ENCODE measurements around the gene SNCG. TPM values are rescaled to one million over a fixed set of nuclear protein-coding genes. Genes with fewer than 3 reads are reported as not detected.

The SNCG gene
- 1.8 and 3.3 TPM in 2 replicates for total RNA-seq

GRCh38 chr10:86958116-86958900 is at the start of gene SNCG:
Gene SNCG (plus strand): TSS chr10:86958599. CDS start chr10:86958698, 99 bp downstream.

GRCh38 chr10:86957471-86958115 is 806 bp upstream of the SNCG start, which contains the start of gene MMRN2:
Gene MMRN2 (minus strand): TSS chr10:86957615. CDS start chr10:86957541, 74 bp downstream.

GRCh38 chr10:86968271-86968993 is 10.0 kb downstream of the SNCG start, which contains the start of gene ADIRF:
Gene ADIRF (plus strand): TSS chr10:86968482. CDS start chr10:86968545, 63 bp downstream.

Other genes with a start within 250 kb of the SNCG start
- 63.7 and 69.8 TPM in 2 replicates for gene BMPR1A, start 202.0 kb upstream of the SNCG start, total RNA-seq
- 2.4 and 3.0 TPM in 2 replicates for gene MMRN2, start 984 bp upstream of the SNCG start, total RNA-seq
- 1.3 and 1.5 TPM in 2 replicates for gene ADIRF, start 9.9 kb downstream of the SNCG start, total RNA-seq
- not detected in 2 replicates for gene FAM25A, start 61.7 kb downstream of the SNCG start, total RNA-seq
- 161 and 209 TPM in 2 replicates for gene GLUD1, start 136.2 kb downstream of the SNCG start, total RNA-seq
- gene SHLD2, start 136.6 kb downstream of the SNCG start, total RNA-seq, result 23.8 and 33.2 TPM in 2 replicates

All from smooth muscle cell of the umbilical artery (primary cell).